Ascending aorta (tissue), 2 donors: Measurements from ENCODE around the gene NTMT1. TPM values are rescaled to one million over a fixed set of nuclear protein-coding genes. Genes with fewer than 3 reads are reported as not detected.
A peak's percentile ranks its signal among the peaks of the same experiment; 100 is the strongest.

Experiments used
- DNase-seq, 2 donors: peaks; one replicate each; pipeline ENCODE4 v3.0.0-alpha.2; 2019; ENCODE audit warnings: low spot score in 2 of 2
- H3K27ac ChIP-seq, 2 donors: fragments of 200-600 bp; sonication (generic); one replicate each; pipeline ENCODE4 v1.5.1; 2016 to 2017; ENCODE audit warnings: mild to moderate bottlenecking in 1 of 2
- H3K27me3 ChIP-seq: fragments of 200-600 bp; sonication (generic); one replicate; pipeline ENCODE4 v1.5.1; 2017
- H3K36me3 ChIP-seq, 2 donors: fragments of 200-600 bp; sonication (generic); one replicate each; pipeline ENCODE4 v1.5.1; 2016
- H3K4me1 ChIP-seq, 2 donors: fragments of 200-600 bp; sonication (generic); one replicate each; pipeline ENCODE4 v1.5.1; 2016 to 2017; ENCODE audit warnings: mild to moderate bottlenecking in 1 of 2
- H3K4me3 ChIP-seq, 2 donors: fragments of 200-600 bp; sonication (generic); one replicate each; pipeline ENCODE4 v1.5.1; 2016 to 2017; ENCODE audit warnings: mild to moderate bottlenecking in 1 of 2
- H3K9me3 ChIP-seq, 2 donors: fragments of 200-600 bp; sonication (generic); one replicate each; pipeline ENCODE4 v1.5.1; 2016
- intact Hi-C: fragments of 100-400 bp; cut with DNase I; formaldehyde crosslinking; loops from one replicate; pipeline ENCODE4 v1.15.1; 2023
- total RNA-seq: library from RNA; depleted of rRNA; stranded (reverse); fragments of >200 nt; gene quantifications from one replicate; pipeline ENCODE4 v1.1.0, GENCODE V29; 2016
- TF ChIP-seq, protein P1 (sequence below), 3 experiments: fragments of 200-600 bp in 2 of 3; fragments of 450-650 bp in 1 of 3; sonication (generic) in 2 of 3; IDR thresholded peaks; one replicate each; pipeline ENCODE4 v1.5.1; 2016 to 2019; ENCODE audit warnings: antibody characterized with exemption in 3 of 3, mild to moderate bottlenecking in 1 of 3, moderate library complexity in 1 of 3

Gene NTMT1
- total RNA-seq, 1 donor from 2014 or later, result 6.9 TPM

DNA sequence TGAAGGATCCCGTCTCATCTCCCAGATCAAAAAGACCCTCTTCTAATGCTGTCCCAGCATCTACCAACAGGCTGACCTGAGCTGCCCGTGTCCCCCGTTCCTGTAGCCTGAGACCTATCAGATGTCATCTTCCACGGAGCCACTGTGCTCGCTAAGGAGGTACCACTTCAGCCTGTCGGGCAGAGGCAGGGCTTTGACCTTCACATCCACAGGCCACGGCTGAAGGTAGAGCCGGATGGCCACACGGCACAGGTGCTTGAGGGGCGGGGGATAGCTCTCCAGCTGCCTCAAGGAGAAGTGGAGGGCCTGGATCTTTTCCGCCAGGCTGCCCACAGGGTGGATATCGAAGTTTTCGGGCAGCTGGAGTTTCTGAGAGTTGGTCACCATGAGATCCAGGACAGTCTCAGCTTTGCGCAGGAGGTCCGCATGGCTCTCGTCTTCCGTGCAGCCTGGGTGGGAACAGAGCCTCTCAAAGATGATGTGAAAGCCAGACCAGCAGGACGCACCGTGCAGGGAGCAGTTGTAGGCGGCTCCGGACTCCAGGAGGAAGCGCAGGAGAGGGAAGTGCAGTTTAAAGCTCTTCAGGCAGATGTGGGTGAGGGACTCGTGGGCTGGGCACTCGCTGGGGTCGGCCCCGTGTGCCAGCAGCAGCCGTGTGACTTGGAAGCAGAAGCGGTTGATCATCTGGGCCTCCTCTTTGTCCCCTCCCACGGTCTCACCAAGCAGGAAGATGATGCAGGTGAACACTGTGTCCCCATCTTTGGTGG, 11.9 kb downstream of the NTMT1 start:
- TF ChIP-seq, protein P1, sequence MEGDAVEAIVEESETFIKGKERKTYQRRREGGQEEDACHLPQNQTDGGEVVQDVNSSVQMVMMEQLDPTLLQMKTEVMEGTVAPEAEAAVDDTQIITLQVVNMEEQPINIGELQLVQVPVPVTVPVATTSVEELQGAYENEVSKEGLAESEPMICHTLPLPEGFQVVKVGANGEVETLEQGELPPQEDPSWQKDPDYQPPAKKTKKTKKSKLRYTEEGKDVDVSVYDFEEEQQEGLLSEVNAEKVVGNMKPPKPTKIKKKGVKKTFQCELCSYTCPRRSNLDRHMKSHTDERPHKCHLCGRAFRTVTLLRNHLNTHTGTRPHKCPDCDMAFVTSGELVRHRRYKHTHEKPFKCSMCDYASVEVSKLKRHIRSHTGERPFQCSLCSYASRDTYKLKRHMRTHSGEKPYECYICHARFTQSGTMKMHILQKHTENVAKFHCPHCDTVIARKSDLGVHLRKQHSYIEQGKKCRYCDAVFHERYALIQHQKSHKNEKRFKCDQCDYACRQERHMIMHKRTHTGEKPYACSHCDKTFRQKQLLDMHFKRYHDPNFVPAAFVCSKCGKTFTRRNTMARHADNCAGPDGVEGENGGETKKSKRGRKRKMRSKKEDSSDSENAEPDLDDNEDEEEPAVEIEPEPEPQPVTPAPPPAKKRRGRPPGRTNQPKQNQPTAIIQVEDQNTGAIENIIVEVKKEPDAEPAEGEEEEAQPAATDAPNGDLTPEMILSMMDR (IDR thresholded peaks at IDR 0.05), result no peak

DNA sequence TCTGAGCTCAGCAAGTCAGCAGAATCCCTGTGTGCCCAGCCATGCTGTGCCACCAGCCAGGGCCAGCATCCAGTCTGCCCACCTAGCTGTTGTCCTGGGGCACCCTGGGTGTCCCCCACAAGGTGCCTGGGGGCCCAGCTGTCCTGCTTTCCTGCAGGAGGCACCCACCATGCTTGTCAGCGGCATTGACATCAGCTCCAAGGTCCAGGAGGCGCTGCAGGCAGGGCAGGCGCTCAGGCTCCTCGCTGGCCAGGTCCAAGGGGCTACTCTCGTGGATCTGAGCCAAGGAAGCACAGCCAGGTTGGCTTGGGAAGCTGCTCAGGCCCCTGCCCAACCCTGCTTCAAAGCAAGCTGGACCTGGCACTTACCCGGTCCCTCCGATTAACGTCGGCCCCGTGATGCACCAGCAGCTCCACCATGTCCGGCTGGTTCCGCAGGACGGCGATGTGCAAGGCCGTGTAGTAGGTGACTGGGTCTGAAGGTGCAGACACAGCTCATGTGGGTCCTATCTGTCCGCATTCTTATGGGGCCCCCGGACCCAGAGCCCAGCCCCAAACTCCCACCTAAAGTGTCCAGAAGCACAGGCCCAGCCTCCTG, 13.2 kb downstream of the NTMT1 start:
- H3K27ac ChIP-seq, result no peak overlapping the region
- peaks cover 50% of the 10 kb centered on the region in 2 donors for H3K36me3 ChIP-seq
- no peak overlapping the region for H3K4me3 ChIP-seq
- TF ChIP-seq, protein P1 (IDR thresholded peaks at IDR 0.05), result no peak
- H3K27me3 ChIP-seq, result no peaks in the 10 kb centered on the region
- intact Hi-C loops, result no loop called here
- peak in 1 of 2 donors; percentile 60 for DNase-seq
- H3K9me3 ChIP-seq, result no peaks in the 10 kb centered on the region
- H3K4me1 ChIP-seq, result peaks cover 13 to 23% of the 10 kb centered on the region in 2 donors

More for the DNA sequence above, 11.9 kb downstream of the NTMT1 start:
- Histone ChIP-seq H3K36me3 (peaks cover 59 to 63% of the 10 kb centered on the region in 2 donors), H3K27ac (no peak overlapping the region), H3K4me3 (no peak overlapping the region), H3K4me1 (peaks cover 13 to 23% of the 10 kb centered on the region in 2 donors), H3K27me3 (no peaks in the 10 kb centered on the region), H3K9me3 (no peaks in the 10 kb centered on the region)
- peak in 1 of 2 donors; percentile 61 for DNase-seq
- intact Hi-C loops, result no loop called here

DNA sequence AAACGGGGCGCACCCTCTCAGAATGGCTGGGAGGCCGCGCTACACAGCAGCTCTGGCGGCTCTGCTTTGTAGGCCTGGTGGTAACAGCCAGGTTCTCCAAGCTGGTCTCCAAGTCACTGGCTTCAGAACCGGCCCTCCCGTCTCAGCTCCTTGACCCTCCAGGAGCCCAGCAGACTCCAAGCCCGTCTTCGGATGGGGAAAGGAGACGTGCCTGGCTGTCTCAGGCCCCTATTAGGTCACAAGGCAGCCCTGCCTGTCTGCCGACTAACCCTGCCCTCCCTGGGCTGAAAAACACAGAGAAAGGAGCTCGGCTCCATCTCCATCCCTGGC, 13.8 kb downstream of the NTMT1 start:
- Histone ChIP-seq H3K9me3 (no peaks in the 10 kb centered on the region), H3K4me1 (peaks cover 13 to 23% of the 10 kb centered on the region in 2 donors), H3K4me3 (no peak overlapping the region), H3K36me3 (peaks cover 44% of the 10 kb centered on the region in 2 donors), H3K27me3 (no peaks in the 10 kb centered on the region), H3K27ac (no peak overlapping the region)
- TF ChIP-seq, protein P1 (IDR thresholded peaks at IDR 0.05), result no peak
- peak in 1 of 2 donors; percentile 56 for DNase-seq
- intact Hi-C loops, result no loop called here

DNA sequence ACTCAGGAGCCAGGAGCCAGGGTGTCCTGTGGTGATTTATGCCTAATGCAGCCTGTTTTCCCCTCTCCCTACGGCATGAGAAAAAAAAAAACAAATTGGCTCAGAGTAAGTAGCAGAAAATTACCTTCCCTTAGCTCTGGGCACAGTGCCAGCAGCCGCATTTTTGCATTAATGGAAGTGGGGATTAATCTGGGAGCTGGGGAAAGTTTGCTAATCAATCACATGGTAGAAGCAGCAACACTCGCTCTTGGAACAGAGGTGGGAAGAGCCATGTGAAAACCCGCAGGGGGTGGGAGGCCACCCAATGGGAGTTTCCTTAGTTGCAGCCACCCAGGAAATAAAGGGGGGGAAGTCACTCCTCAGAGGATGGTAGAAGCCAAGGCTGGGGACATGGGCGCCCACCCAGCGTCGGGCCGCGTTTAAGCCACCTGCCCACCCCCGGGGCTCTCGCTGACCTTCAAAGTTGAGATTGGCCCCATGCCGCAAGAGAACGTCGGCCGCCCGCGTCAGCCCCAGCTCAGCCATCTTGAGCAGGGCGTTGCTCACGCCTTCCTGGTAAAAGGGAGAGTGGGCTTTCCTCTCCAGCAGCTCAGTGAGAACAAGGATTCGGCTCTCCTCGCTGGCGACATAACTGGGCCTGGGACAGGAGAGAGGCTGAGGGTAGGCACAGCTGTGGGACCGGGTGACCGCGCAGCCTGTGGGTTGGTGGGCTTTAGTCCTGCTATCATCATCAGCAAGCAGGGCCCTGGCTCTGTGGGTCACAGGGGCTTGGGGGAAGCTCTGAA, 14.3 kb downstream of the NTMT1 start:
- intact Hi-C loops, result no loop called here
- TF ChIP-seq, protein P1 (IDR thresholded peaks at IDR 0.05), result no peak
- H3K36me3 ChIP-seq, result peaks cover 39% of the 10 kb centered on the region in 2 donors
- H3K9me3 ChIP-seq, result no peaks in the 10 kb centered on the region
- H3K4me1 ChIP-seq, result peaks cover 13 to 23% of the 10 kb centered on the region in 2 donors
- no peak overlapping the region for H3K27ac ChIP-seq
- peak overlapping the region; percentile 52 to 85 for H3K4me3 ChIP-seq
- H3K27me3 ChIP-seq, result no peaks in the 10 kb centered on the region
- DNase-seq, result peak in 1 of 2 donors; percentile 63

DNA sequence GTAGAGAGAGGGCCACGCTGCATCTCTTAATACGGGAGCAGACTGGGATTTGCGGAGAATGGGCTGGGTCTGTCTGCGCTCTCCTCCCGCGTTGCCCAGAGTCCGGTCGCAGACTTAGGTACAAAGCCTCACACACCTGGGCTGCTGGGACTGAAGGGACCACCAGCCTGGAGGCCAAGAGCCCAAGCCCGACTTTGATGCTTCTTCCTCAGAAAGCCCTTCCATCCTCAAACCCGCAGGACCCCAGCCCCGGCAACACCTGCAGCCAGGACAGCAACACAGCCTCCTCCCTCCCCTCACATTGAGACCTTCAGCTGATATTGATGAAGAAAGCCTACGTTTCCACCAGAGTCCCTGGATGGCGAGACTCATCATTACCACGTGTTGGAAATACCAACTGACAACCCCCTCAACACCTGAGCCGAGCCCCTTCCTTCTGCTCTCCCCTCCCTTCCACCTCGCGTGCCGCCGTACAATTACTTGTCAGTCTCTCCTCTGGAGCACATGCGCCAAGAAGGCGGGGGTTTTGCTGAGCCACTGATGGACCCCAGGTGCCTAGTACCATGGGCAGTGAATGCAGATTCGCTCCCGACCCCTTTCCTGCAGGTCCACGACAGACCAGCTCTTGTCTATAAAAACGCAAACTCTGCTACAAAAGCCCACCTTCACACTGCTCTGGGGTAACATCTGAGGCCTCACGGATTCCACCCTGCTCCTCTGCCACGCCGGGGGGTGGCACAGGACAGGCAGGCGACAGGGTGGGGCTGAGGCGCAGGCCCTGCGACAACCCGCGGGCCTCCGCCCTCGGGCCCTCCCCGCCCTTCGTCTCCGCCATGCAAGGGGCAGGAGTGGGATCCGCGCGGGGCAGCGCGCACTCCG, 15.1 kb downstream of the NTMT1 start:
- H3K36me3 ChIP-seq, result peaks cover 32% of the 10 kb centered on the region in 2 donors
- intact Hi-C loops, result no loop called here
- peak overlapping the region; percentile 52 to 85 for H3K4me3 ChIP-seq
- H3K27me3 ChIP-seq, result no peaks in the 10 kb centered on the region
- TF ChIP-seq, protein P1 (IDR thresholded peaks at IDR 0.05), result no peak
- H3K27ac ChIP-seq, result peak overlapping the region; percentile 84 to 89
- H3K9me3 ChIP-seq, result no peaks in the 10 kb centered on the region
- peaks cover 13 to 23% of the 10 kb centered on the region in 2 donors for H3K4me1 ChIP-seq
- DNase-seq, result peak in 1 of 2 donors; percentile 63
